Suprapubic skin (tissue), 4 donors: ENCODE measurements around the gene TMEM150A. TPM values are rescaled to one million over a fixed set of nuclear protein-coding genes. Genes with fewer than 3 reads are reported as not detected.
A peak's percentile ranks its signal among the peaks of the same experiment; 100 is the strongest.
"Not testable (repeated sequence)": the region's sequence is repeated elsewhere in the genome, so short reads cannot be mapped to it uniquely, and the experiment has no call there.

Experiments used
- DNase-seq, 2 donors: peaks; one replicate each; pipeline ENCODE4 v3.0.0-alpha.2; 2019; ENCODE audit warnings: low spot score in 2 of 2
- H3K27ac ChIP-seq: fragments of 200-600 bp; sonication (generic); one replicate; pipeline ENCODE4 v1.5.1; 2019
- H3K27me3 ChIP-seq: fragments of 200-600 bp; sonication (generic); one replicate; pipeline ENCODE4 v1.5.1; 2019
- H3K36me3 ChIP-seq: fragments of 200-600 bp; sonication (generic); one replicate; pipeline ENCODE4 v1.5.1; 2019
- H3K4me1 ChIP-seq: fragments of 200-600 bp; sonication (generic); one replicate; pipeline ENCODE4 v1.5.1; 2019
- H3K4me3 ChIP-seq: fragments of 200-600 bp; sonication (generic); one replicate; pipeline ENCODE4 v1.5.1; 2019; ENCODE audit warnings: mild to moderate bottlenecking
- H3K9me3 ChIP-seq: fragments of 200-600 bp; sonication (generic); one replicate; pipeline ENCODE4 v1.5.1; 2019
- EP300 ChIP-seq: sonication (generic); formaldehyde crosslinking; IDR thresholded peaks from one replicate; pipeline ENCODE4 v1.6.1; 2017; ENCODE audit warnings: antibody characterized with exemption
- POLR2A ChIP-seq, 2 donors: fragments of 450-650 bp; IDR thresholded peaks; one replicate each; pipeline ENCODE4 v1.6.1; 2017; ENCODE audit warnings: antibody characterized with exemption in 2 of 2, mild to moderate bottlenecking in 2 of 2, moderate library complexity in 2 of 2
- POLR2AphosphoS5 ChIP-seq, 3 donors: sonication (generic); formaldehyde crosslinking; IDR thresholded peaks; one replicate each; pipeline ENCODE4 v1.6.1; 2017; ENCODE audit warnings: antibody characterized with exemption in 3 of 3
- WGBS: methylation state at CpG from one replicate; pipeline ENCODE4 v1.1.5; 2018; 5-methylcytosine and 5-hydroxymethylcytosine counted together
- total RNA-seq, 4 donors: library from RNA; depleted of rRNA; stranded (reverse); fragments of >200 nt; gene quantifications; one replicate each; pipeline ENCODE4 v1.1.0, GENCODE V29; 2016
- TF ChIP-seq, protein P1 (sequence below), 2 donors: fragments of 200-600 bp in 1 of 2; fragments of 450-650 bp in 1 of 2; sonication (generic) in 1 of 2; IDR thresholded peaks; one replicate each; pipeline ENCODE4 v1.5.1; 2016 to 2019; ENCODE audit warnings: antibody characterized with exemption in 2 of 2, mild to moderate bottlenecking in 1 of 2, moderate library complexity in 1 of 2

Gene TMEM150A
- total RNA-seq, 4 donors from 2014 or later, result 13.1 to 15.0 (median 14.1) TPM

DNA sequence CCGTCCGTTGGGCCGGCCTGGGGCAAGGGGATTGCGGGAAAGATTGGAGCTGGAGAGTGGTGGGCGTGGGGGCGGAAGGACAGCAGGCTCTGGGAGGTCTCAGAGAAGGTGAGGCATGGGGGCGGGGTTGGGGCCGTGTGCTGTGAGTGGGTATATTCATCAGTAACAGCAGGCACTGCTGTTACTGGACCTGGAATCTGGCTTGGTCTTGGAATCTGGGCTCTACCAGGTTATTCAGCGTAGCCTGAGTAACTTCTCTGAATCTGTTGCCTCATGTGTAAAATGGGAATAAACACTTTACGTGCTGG is 6.5 kb downstream of the TMEM150A start:
- WGBS, result 2% methylated on average over 10 of the region's 10 CpGs

DNA sequence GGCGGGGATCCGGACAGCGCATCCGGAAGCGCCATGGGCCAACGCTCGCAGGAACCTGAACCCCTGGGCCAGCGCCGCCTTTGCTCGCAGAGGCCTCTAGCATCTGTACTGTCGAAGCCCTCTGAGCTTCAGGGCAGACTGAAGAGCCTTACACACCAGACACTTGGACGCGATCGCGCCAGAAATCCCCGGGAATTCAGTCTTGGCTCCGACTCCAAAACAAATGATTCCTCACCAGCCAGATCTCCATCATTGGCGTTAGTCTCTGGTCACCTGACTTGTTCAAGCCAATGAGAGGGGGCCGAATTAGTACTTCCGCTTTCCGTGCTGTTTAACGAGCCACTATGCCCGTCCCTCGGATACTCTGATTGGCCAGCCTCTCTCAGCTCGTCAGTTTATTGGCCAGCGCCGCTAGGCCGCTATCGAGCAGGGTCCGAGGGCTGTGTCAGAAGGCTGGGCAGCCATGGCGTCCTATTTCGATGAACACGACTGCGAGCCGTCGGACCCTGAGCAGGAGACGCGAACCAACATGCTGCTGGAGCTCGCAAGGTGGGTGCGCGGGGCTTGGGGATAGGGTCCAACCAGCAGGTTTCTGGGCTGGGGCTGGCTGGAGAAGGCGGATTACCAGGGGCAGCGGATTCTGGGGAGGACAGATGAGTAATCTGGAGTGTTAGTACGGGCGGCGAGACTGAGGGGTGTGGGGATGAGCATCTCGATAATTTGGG is 7.0 kb downstream of the TMEM150A start, which contains the start of gene RNF181:
Gene RNF181 (plus strand): TSS at position 445 of the 725 bp plus-strand sequence. CDS start 19 bp downstream, at position 464.
- under 1% methylated on average over 20 of the region's 47 CpGs for WGBS
- H3K4me3 ChIP-seq, result peak within 1 kb of the TSS; percentile 61
- H3K4me1 ChIP-seq, result peaks cover 44% of the 10 kb centered on the region
- no peaks in the 10 kb centered on the region for H3K9me3 ChIP-seq
- peak within 1 kb of the TSS; percentile 83 for H3K27ac ChIP-seq
- H3K27me3 ChIP-seq, result no peaks in the 10 kb centered on the region
- TF ChIP-seq POLR2A (IDR thresholded peaks at IDR 0.05), result peak; percentile 51 to 80
- TF ChIP-seq EP300, result no peak
- peak; percentile 61 to 74 (median 69) for TF ChIP-seq POLR2AphosphoS5 (IDR thresholded peaks at IDR 0.05)
- TF ChIP-seq, protein P1, sequence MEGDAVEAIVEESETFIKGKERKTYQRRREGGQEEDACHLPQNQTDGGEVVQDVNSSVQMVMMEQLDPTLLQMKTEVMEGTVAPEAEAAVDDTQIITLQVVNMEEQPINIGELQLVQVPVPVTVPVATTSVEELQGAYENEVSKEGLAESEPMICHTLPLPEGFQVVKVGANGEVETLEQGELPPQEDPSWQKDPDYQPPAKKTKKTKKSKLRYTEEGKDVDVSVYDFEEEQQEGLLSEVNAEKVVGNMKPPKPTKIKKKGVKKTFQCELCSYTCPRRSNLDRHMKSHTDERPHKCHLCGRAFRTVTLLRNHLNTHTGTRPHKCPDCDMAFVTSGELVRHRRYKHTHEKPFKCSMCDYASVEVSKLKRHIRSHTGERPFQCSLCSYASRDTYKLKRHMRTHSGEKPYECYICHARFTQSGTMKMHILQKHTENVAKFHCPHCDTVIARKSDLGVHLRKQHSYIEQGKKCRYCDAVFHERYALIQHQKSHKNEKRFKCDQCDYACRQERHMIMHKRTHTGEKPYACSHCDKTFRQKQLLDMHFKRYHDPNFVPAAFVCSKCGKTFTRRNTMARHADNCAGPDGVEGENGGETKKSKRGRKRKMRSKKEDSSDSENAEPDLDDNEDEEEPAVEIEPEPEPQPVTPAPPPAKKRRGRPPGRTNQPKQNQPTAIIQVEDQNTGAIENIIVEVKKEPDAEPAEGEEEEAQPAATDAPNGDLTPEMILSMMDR (IDR thresholded peaks at IDR 0.05), result no peak
- DNase-seq, result peak; percentile 98
- peaks cover 27% of the 10 kb centered on the region for H3K36me3 ChIP-seq

More for the DNA sequence above, 6.5 kb downstream of the TMEM150A start:
- DNase-seq, result no peak
- Histone ChIP-seq H3K4me1 (peaks cover 43% of the 10 kb centered on the region), H3K36me3 (peaks cover 32% of the 10 kb centered on the region), H3K4me3 (peak overlapping the region; percentile 61), H3K27ac (peak overlapping the region; percentile 83), H3K27me3 (no peaks in the 10 kb centered on the region), H3K9me3 (no peaks in the 10 kb centered on the region)
- TF ChIP-seq, protein P1 (IDR thresholded peaks at IDR 0.05), result no peak
- no peak for TF ChIP-seq EP300
- no peak for TF ChIP-seq POLR2AphosphoS5 (IDR thresholded peaks at IDR 0.05)
- TF ChIP-seq POLR2A (IDR thresholded peaks at IDR 0.05), result no peak

DNA sequence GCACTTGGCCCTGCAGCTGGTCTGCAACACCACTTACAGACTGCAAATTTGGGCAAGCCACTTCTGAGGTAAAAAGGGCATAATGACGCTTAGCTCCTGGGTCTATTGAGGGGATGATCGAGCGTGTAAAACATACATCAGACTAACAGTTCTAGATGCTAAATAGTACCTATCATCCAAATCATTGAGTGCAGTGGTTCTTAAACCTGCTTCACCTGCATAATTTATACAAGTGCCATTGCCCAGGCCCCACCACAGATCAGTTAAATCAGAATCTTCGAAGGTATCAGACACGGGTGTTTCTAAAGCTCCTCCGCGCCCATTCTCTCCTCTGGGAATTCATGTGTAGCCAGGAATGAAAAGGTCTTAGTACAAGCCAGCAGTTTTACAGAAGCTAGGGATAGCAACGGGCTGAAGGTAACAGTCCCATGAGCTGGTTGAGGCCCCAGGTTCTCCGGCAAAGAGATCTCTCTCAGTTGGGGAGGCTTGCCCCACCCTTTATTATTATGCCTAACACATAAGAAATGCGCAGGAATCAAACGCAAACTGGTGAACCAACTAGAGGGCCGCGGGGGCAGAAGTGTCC is 7.7 kb downstream of the TMEM150A start:
- 21% methylated on average over 11 of the region's 13 CpGs for WGBS
- Histone ChIP-seq H3K27me3 (no peaks in the 10 kb centered on the region), H3K9me3 (no peaks in the 10 kb centered on the region), H3K36me3 (peaks cover 22% of the 10 kb centered on the region), H3K27ac (peak overlapping the region; percentile 83), H3K4me1 (peaks cover 50% of the 10 kb centered on the region), H3K4me3 (peak overlapping the region; percentile 61)
- no peak for DNase-seq
- TF ChIP-seq POLR2A (IDR thresholded peaks at IDR 0.05) (no peak), POLR2AphosphoS5 (IDR thresholded peaks at IDR 0.05) (no peak), EP300 (no peak)
- TF ChIP-seq, protein P1 (IDR thresholded peaks at IDR 0.05), result no peak

DNA sequence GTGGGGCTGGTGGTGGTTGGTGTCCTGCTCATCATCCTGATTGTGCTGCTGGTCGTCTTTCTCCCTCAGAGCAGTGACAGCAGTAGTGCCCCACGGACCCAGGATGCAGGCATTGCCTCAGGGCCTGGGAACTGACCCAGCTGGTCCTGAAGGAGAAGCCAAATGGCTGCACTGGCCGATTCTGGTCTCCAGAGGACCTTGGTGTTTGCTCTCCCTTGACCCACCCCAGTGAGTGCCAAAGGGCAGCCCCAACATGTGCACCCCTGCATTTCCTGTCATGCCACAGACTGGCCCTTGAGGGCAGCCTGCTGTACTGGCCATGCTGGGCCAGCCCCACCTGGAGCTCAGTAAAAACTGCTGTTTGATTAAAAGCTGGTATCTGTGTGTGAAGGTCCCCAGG is 9.5 kb downstream of the TMEM150A start:
- Histone ChIP-seq H3K36me3 (peaks cover 11% of the 10 kb centered on the region), H3K9me3 (no peaks in the 10 kb centered on the region), H3K4me3 (no peak overlapping the region), H3K27ac (no peak overlapping the region), H3K27me3 (no peaks in the 10 kb centered on the region), H3K4me1 (peaks cover 67% of the 10 kb centered on the region)
- no peak for DNase-seq
- WGBS, result 40% methylated on average over 1 of the region's 3 CpGs
- TF ChIP-seq EP300 (no peak), POLR2AphosphoS5 (IDR thresholded peaks at IDR 0.05) (no peak), POLR2A (IDR thresholded peaks at IDR 0.05) (no peak)
- TF ChIP-seq, protein P1 (IDR thresholded peaks at IDR 0.05), result no peak

DNA sequence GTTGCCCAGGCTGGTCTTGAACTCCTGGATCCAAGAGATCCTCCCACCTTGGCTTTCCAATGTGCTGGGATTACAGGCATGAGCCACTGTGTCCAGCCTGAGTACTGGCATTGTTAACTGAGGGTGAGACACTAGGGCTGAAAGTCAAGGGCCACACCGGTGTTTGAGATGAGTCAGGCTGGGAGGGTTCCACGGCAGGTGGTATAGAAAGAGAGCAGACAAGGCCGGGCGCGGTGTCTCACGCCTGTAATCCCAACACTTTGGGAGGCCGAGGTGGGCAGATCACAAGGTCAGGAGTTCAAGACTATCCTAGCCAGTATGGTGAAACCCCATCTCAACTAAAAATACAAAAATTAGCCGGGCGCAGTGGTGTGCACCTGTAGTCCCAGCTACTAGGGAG is 10.2 kb downstream of the TMEM150A start:
- H3K4me3 ChIP-seq, H3K9me3 ChIP-seq, DNase-seq, H3K36me3 ChIP-seq, H3K27me3 ChIP-seq: not testable (repeated sequence)
- 86% methylated on average over 9 of the region's 9 CpGs for WGBS
- Histone ChIP-seq H3K4me1 (peaks cover 71% of the 10 kb centered on the region), H3K27ac (peak overlapping the region; percentile 84)
